ENCODE results near the gene CCDC14.

Gene CCDC14

GRCh38 chr3:123961508-123961856 lies 453 bp upstream of the CCDC14 start:
- no peak for DNase-seq

GRCh38 chr3:123953735-123954134 lies 7.3 kb downstream of the CCDC14 start:
- no peak for DNase-seq

GRCh38 chr3:123952844-123953520 lies 8.0 kb downstream of the CCDC14 start:
- no peak for DNase-seq

- no peak for DNase-seq
Measured at GRCh38 chr3:123951522-123952447, 9.2 kb downstream of the CCDC14 start.

GRCh38 chr3:123949641-123950040 lies 11.4 kb downstream of the CCDC14 start:
- DNase-seq: no peak

- DNase-seq: no peak
Measured at GRCh38 chr3:123948449-123948848, 12.6 kb downstream of the CCDC14 start.

- DNase-seq: no peak
Measured at GRCh38 chr3:123947482-123947881, 13.5 kb downstream of the CCDC14 start.

- DNase-seq: no peak
Measured at GRCh38 chr3:123941542-123941941, 19.5 kb downstream of the CCDC14 start.

- no peak for DNase-seq
Measured at GRCh38 chr3:123941121-123941520, 19.9 kb downstream of the CCDC14 start.

- no peak for DNase-seq
Measured at GRCh38 chr3:123939706-123940105, 21.3 kb downstream of the CCDC14 start.

- DNase-seq: no peak
Measured at GRCh38 chr3:123936400-123936799, 24.6 kb downstream of the CCDC14 start.

- no peak for DNase-seq
Measured at GRCh38 chr3:123935830-123936229, 25.2 kb downstream of the CCDC14 start.

GRCh38 chr3:123934250-123934649 lies 26.8 kb downstream of the CCDC14 start:
- no peak for DNase-seq

- no peak for DNase-seq
Measured at GRCh38 chr3:123930445-123930844, 30.6 kb downstream of the CCDC14 start.

GRCh38 chr3:123929325-123929724 lies 31.7 kb downstream of the CCDC14 start:
- no peak for DNase-seq

GRCh38 chr3:123926396-123926795 lies 34.6 kb downstream of the CCDC14 start:
- no peak for DNase-seq

GRCh38 chr3:123920868-123921267 lies 40.2 kb downstream of the CCDC14 start:
- DNase-seq: no peak

- no peak for DNase-seq
Measured at GRCh38 chr3:123920383-123920782, 40.6 kb downstream of the CCDC14 start.

- no peak for DNase-seq
Measured at GRCh38 chr3:123919353-123919752, 41.7 kb downstream of the CCDC14 start.

- no peak for DNase-seq
Measured at GRCh38 chr3:123914829-123915228, 46.2 kb downstream of the CCDC14 start.

- no peak for DNase-seq
Measured at GRCh38 chr3:123909785-123910184, 51.2 kb downstream of the CCDC14 start.

- DNase-seq: no peak
Measured at GRCh38 chr3:123907720-123908119, 53.3 kb downstream of the CCDC14 start.

- DNase-seq: no peak
Measured at GRCh38 chr3:123899300-123899865, 61.6 kb downstream of the CCDC14 start.

- DNase-seq: no peak
Measured at GRCh38 chr3:123893012-123893411, 68.0 kb downstream of the CCDC14 start.
